Cardiac muscle cell (in vitro differentiated cells and primary cell): ENCODE data around the gene LENEP. TPM values are rescaled to one million over a fixed set of nuclear protein-coding genes. Genes with fewer than 3 reads are reported as not detected.

Experiments used
- DNase-seq, 2 donors: peaks; one replicate each; pipeline versions ENCODE4 v3.0.0 to v3.0.0-alpha.2; 2010 to 2017; ENCODE audit warnings: low read depth in 1 of 2, low spot score in 1 of 2
- H3K27ac ChIP-seq: fragments of 200-600 bp; sonication (generic); 2 replicates; pipeline ENCODE4 v1.5.1; 2016
- H3K27me3 ChIP-seq: fragments of 200-600 bp; sonication (generic); 2 replicates; pipeline ENCODE4 v1.6.0; 2016; ENCODE audit warnings: control low read depth
- H3K36me3 ChIP-seq: fragments of 200-600 bp; sonication (generic); 2 replicates; pipeline ENCODE4 v1.5.1; 2016; ENCODE audit warnings: control low read depth
- H3K4me1 ChIP-seq: fragments of 200-600 bp; sonication (generic); 2 replicates; pipeline ENCODE4 v1.8.1; 2017; ENCODE audit warnings: low read depth, mild to moderate bottlenecking, mixed run types
- H3K4me3 ChIP-seq: fragments of 200-600 bp; sonication (generic); 2 replicates; pipeline ENCODE4 v1.5.1; 2016; ENCODE audit warnings: mild to moderate bottlenecking
- H3K9me3 ChIP-seq: fragments of 200-600 bp; sonication (generic); 2 replicates; pipeline ENCODE4 v1.5.1; 2017; ENCODE audit warnings: low read depth, mild to moderate bottlenecking, control low read depth
- CTCF ChIP-seq: IDR thresholded peaks from 2 replicates; pipeline ENCODE4 v1.5.1; 2012; ENCODE audit warnings: low read depth, mild to moderate bottlenecking, low read length
- polyA plus RNA-seq: library from polyadenylated mRNA; unstranded; fragments of >200 nt; fragmentation: Nextera tagmentation; extraction: Ambion mirVana; gene quantifications from 2 replicates; pipeline ENCODE4 v1.2.1, GENCODE V29; 2016
- total RNA-seq: library from RNA; depleted of rRNA; stranded (reverse); fragments of >200 nt; gene quantifications from 2 replicates; pipeline ENCODE4 v1.2.3, GENCODE V29; 2016

The LENEP gene
- total and polyA plus RNA-seq, 2 experiments from 2014 or later = 0.72 TPM; not detected in 1

GRCh38 chr1:155012776-155013602 lies 19.6 kb downstream of the LENEP start:
- no peak for DNase-seq
- Histone ChIP-seq H3K4me3 (no peak overlapping the region), H3K36me3 (peaks cover 3% of the 10 kb centered on the region), H3K4me1 (no peaks in the 10 kb centered on the region), H3K27me3 (no peaks in the 10 kb centered on the region), H3K27ac (no peak overlapping the region), H3K9me3 (no peaks in the 10 kb centered on the region)
- TF ChIP-seq CTCF = no peak

GRCh38 chr1:155013632-155014031 lies 20.2 kb downstream of the LENEP start:
- Histone ChIP-seq H3K4me3 (no peak overlapping the region), H3K4me1 (peaks cover 1% of the 10 kb centered on the region), H3K27ac (no peak overlapping the region), H3K9me3 (no peaks in the 10 kb centered on the region), H3K36me3 (peaks cover 3% of the 10 kb centered on the region), H3K27me3 (no peaks in the 10 kb centered on the region)
- DNase-seq = no peak
- no peak for TF ChIP-seq CTCF

GRCh38 chr1:155014709-155015508 lies 21.5 kb downstream of the LENEP start:
- TF ChIP-seq CTCF = no peak
- Histone ChIP-seq H3K4me1 (peaks cover 10% of the 10 kb centered on the region), H3K27me3 (no peaks in the 10 kb centered on the region), H3K9me3 (no peaks in the 10 kb centered on the region), H3K27ac (no peak overlapping the region), H3K4me3 (no peak overlapping the region), H3K36me3 (peaks cover 3% of the 10 kb centered on the region)
- no peak for DNase-seq

- no peak for TF ChIP-seq CTCF
- Histone ChIP-seq H3K9me3 (no peaks in the 10 kb centered on the region), H3K4me1 (peaks cover 10% of the 10 kb centered on the region), H3K27me3 (no peaks in the 10 kb centered on the region), H3K36me3 (peaks cover 3% of the 10 kb centered on the region), H3K27ac (no peak overlapping the region), H3K4me3 (no peak overlapping the region)
- DNase-seq = no peak
Observed at GRCh38 chr1:155015527-155016230, 22.3 kb downstream of the LENEP start.

GRCh38 chr1:155016231-155016831 lies 22.9 kb downstream of the LENEP start:
- Histone ChIP-seq H3K4me3 (no peak overlapping the region), H3K4me1 (peaks cover 10% of the 10 kb centered on the region), H3K27ac (no peak overlapping the region), H3K36me3 (peaks cover 3% of the 10 kb centered on the region), H3K9me3 (no peaks in the 10 kb centered on the region), H3K27me3 (no peaks in the 10 kb centered on the region)
- TF ChIP-seq CTCF = no peak
- DNase-seq = no peak
